Neural cell (in vitro differentiated cells): ENCODE measurements around the gene CNNM3. TPM values are rescaled to one million over a fixed set of nuclear protein-coding genes. Genes with fewer than 3 reads are reported as not detected.

Source experiments
- H2AFZ ChIP-seq: fragments of 200-600, 300-800 bp; sonication (generic), shearing (Covaris generic); 2 replicates; pipeline ENCODE4 v1.6.0; 2014; ENCODE audit warnings: low read depth, mild to moderate bottlenecking, antibody characterized with exemption, low read length, moderate library complexity
- H3F3A ChIP-seq: fragments of 200-600 bp; shearing (Covaris generic); 2 replicates; pipeline ENCODE4 v1.6.1; 2016; ENCODE audit warnings: mild to moderate bottlenecking, moderate library complexity, mixed read lengths, antibody characterized with exemption, low read length; ENCODE audit not compliant: insufficient read depth, poor library complexity, severe bottlenecking
- H3K27ac ChIP-seq: fragments of 200-600, 300-800 bp; sonication (generic), shearing (Covaris generic); 2 replicates; pipeline ENCODE4 v1.5.1; 2014; ENCODE audit warnings: mild to moderate bottlenecking, low read length, moderate library complexity
- H3K27me3 ChIP-seq: fragments of 300-800, 200-600 bp; sonication (generic), shearing (Covaris generic); 2 replicates; pipeline ENCODE4 v1.6.0; 2014; ENCODE audit warnings: mild to moderate bottlenecking, low read depth, low read length, moderate library complexity; ENCODE audit not compliant: insufficient read depth
- H3K36me3 ChIP-seq: fragments of 300-800, 200-600 bp; sonication (generic), shearing (Covaris generic); 2 replicates; pipeline ENCODE4 v1.5.1; 2014; ENCODE audit warnings: mild to moderate bottlenecking, antibody characterized with exemption, low read length, moderate library complexity; ENCODE audit not compliant: insufficient read depth
- H3K4me2 ChIP-seq: fragments of 300-800, 200-600 bp; sonication (generic), shearing (Covaris generic); 2 replicates; pipeline ENCODE4 v1.6.0; 2014; ENCODE audit warnings: mild to moderate bottlenecking, low read length
- H3K4me3 ChIP-seq: fragments of 300-800, 200-600 bp; sonication (generic), shearing (Covaris generic); 2 replicates; pipeline ENCODE4 v1.5.1; 2014; ENCODE audit warnings: mild to moderate bottlenecking, low read length, moderate library complexity
- H3K79me2 ChIP-seq: fragments of 200-600 bp; shearing (Covaris generic); replicated peaks from 2 replicates; pipeline ENCODE4 v1.6.0; 2014; ENCODE audit warnings: mild to moderate bottlenecking, low read length, moderate library complexity; ENCODE audit not compliant: insufficient read depth
- H3K9ac ChIP-seq: fragments of 300-800, 200-600 bp; sonication (generic), shearing (Covaris generic); 2 replicates; pipeline ENCODE4 v1.6.1; 2016; ENCODE audit warnings: mild to moderate bottlenecking, low read length, mixed read lengths
- H3K9me2 ChIP-seq: fragments of 200-600 bp; shearing (Covaris generic); 2 replicates; pipeline ENCODE4 v1.6.1; 2016; ENCODE audit warnings: mild to moderate bottlenecking, low read length, mixed read lengths; ENCODE audit not compliant: insufficient read depth
- H3K9me3 ChIP-seq: fragments of 200-600, 300-800 bp; sonication (generic), shearing (Covaris generic); 2 replicates; pipeline ENCODE4 v1.6.1; 2016; ENCODE audit warnings: mild to moderate bottlenecking, mixed run types, low read length, moderate library complexity, mixed read lengths
- H4K20me1 ChIP-seq: fragments of 200-600 bp; shearing (Covaris generic); 2 replicates; pipeline ENCODE4 v1.6.1; 2016; ENCODE audit warnings: mild to moderate bottlenecking, mixed run types; ENCODE audit not compliant: insufficient read depth
- EP300 ChIP-seq: fragments of 450-650 bp; conservative IDR thresholded peaks from 2 replicates; pipeline ENCODE4 v1.6.1; 2014; ENCODE audit warnings: antibody characterized with exemption, mild to moderate bottlenecking, moderate library complexity; ENCODE audit not compliant: poor library complexity, severe bottlenecking
- EZH2 ChIP-seq: fragments of 200-600, 300-800 bp; shearing (Covaris generic), sonication (generic); IDR thresholded peaks from 2 replicates; pipeline ENCODE4 v1.6.1; 2014; ENCODE audit warnings: antibody characterized with exemption, low read length, borderline replicate concordance, mild to moderate bottlenecking; ENCODE audit not compliant: insufficient read depth, poor library complexity, severe bottlenecking
- MXI1 ChIP-seq: fragments of 450-650 bp; conservative IDR thresholded peaks from 2 replicates; pipeline ENCODE4 v1.6.1; 2014; ENCODE audit warnings: antibody characterized with exemption, mild to moderate bottlenecking; ENCODE audit not compliant: poor library complexity, severe bottlenecking
- POLR2AphosphoS5 ChIP-seq: IDR thresholded peaks from 2 replicates; pipeline ENCODE4 v1.6.1; 2012
- RAD21 ChIP-seq: fragments of 450-650 bp; conservative IDR thresholded peaks from 2 replicates; pipeline ENCODE4 v1.6.1; 2014; ENCODE audit warnings: antibody characterized with exemption, mild to moderate bottlenecking, moderate library complexity
- SMC3 ChIP-seq: fragments of 450-650 bp; conservative IDR thresholded peaks from 2 replicates; pipeline ENCODE4 v1.6.1; 2014; ENCODE audit warnings: antibody characterized with exemption, mild to moderate bottlenecking, moderate library complexity; ENCODE audit not compliant: poor library complexity
- TAF1 ChIP-seq: IDR thresholded peaks from 2 replicates; pipeline ENCODE4 v1.6.1; 2012; ENCODE audit warnings: low read depth
- polyA plus RNA-seq: library from polyadenylated mRNA; depleted of rRNA; stranded (reverse); fragments of >200 nt; gene quantifications from 2 replicates; pipeline ENCODE4 v1.2.3, GENCODE V29; 2014
- TF ChIP-seq, protein P1 (sequence below): fragments of 450-650 bp; IDR thresholded peaks from 2 replicates; pipeline ENCODE4 v1.5.1; 2014; ENCODE audit warnings: antibody characterized with exemption, mild to moderate bottlenecking, moderate library complexity; ENCODE audit not compliant: poor library complexity, severe bottlenecking
- TF ChIP-seq, protein P2 (sequence below): IDR thresholded peaks from 2 replicates; pipeline ENCODE4 v1.6.1; 2012; ENCODE audit warnings: borderline replicate concordance

The CNNM3 gene
- polyA plus RNA-seq, 1 donor from 2014 or later, result 9.6 TPM

DNA sequence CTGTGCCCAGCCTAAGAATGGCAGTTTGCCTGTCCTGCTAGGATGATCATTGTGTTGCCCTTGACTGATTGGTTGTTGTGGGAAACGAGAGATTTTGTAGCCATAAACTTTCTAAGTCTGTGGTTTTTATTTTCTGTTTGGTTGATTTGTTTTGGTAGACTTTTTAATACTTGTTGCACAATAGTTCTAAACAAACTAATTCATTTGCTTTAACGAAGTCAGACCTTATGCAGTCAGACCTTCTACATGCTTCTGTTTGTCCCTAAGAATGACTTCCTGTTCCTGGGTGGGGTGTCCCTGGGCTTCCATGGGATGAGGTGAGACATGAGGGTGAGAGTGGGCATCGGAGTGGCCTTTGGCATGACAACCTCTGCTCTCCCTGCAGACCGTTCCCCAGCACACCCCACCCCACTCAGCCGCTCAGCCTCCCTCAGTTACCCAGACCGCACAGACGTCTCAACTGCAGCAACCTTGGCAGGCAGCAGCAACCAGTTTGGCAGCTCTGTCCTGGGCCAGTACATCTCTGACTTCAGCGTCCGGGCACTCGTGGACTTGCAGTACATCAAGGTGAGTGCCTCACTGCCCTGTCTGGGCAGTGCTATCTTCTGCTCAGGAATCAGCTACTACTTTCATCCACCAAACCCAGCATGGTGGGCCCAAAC is 7.8 kb upstream of the CNNM3 start:
- no peak overlapping the region for H3K27ac ChIP-seq

DNA sequence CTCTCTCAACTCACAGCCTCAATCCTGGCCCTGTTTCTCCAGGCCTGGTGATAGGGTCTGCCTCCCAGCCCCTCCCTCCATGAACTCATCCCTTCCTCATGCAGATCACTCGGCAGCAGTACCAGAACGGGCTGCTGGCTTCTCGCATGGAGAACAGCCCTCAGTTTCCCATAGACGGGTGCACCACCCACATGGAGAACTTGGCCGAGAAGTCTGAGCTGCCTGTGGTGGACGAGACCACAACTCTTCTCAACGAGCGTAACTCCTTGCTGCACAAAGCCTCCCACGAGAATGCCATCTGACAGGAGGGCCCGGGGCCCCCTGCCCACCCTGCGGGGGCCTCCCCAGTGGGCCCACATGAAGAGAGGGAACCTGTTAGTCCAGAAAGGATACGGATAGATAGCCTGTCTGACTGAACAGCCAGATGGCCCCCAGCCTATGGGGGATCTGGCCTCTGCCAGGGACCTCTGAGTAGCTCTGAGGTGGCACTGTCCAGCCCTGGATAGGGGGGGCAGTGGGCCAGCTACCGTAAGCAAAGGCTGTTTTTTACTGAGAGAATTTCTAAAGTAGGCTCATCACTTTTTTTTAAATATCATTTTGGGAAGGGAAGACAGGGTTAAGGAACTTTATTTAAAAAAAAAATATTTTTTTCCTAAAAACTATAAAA is 6.7 kb upstream of the CNNM3 start:
- Histone ChIP-seq H3K4me3 (no peak overlapping the region), H3K4me2 (no peak overlapping the region), H3K9ac (no peak overlapping the region), H3K9me2 (no peaks in the 10 kb centered on the region), H3K27ac (no peak overlapping the region), H4K20me1 (no peaks in the 10 kb centered on the region), H3K27me3 (no peaks in the 10 kb centered on the region), H3K9me3 (no peaks in the 10 kb centered on the region), H3K36me3 (no peaks in the 10 kb centered on the region), H2AFZ (no peak overlapping the region), H3F3A (no peaks in the 10 kb centered on the region), H3K79me2 (no peaks in the 10 kb centered on the region)
- no peak for TF ChIP-seq MXI1
- no peak for TF ChIP-seq EZH2
- no peak for TF ChIP-seq POLR2AphosphoS5
- TF ChIP-seq SMC3, result no peak
- TF ChIP-seq, protein P1, sequence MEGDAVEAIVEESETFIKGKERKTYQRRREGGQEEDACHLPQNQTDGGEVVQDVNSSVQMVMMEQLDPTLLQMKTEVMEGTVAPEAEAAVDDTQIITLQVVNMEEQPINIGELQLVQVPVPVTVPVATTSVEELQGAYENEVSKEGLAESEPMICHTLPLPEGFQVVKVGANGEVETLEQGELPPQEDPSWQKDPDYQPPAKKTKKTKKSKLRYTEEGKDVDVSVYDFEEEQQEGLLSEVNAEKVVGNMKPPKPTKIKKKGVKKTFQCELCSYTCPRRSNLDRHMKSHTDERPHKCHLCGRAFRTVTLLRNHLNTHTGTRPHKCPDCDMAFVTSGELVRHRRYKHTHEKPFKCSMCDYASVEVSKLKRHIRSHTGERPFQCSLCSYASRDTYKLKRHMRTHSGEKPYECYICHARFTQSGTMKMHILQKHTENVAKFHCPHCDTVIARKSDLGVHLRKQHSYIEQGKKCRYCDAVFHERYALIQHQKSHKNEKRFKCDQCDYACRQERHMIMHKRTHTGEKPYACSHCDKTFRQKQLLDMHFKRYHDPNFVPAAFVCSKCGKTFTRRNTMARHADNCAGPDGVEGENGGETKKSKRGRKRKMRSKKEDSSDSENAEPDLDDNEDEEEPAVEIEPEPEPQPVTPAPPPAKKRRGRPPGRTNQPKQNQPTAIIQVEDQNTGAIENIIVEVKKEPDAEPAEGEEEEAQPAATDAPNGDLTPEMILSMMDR, result no peak
- no peak for TF ChIP-seq TAF1
- TF ChIP-seq, protein P2, sequence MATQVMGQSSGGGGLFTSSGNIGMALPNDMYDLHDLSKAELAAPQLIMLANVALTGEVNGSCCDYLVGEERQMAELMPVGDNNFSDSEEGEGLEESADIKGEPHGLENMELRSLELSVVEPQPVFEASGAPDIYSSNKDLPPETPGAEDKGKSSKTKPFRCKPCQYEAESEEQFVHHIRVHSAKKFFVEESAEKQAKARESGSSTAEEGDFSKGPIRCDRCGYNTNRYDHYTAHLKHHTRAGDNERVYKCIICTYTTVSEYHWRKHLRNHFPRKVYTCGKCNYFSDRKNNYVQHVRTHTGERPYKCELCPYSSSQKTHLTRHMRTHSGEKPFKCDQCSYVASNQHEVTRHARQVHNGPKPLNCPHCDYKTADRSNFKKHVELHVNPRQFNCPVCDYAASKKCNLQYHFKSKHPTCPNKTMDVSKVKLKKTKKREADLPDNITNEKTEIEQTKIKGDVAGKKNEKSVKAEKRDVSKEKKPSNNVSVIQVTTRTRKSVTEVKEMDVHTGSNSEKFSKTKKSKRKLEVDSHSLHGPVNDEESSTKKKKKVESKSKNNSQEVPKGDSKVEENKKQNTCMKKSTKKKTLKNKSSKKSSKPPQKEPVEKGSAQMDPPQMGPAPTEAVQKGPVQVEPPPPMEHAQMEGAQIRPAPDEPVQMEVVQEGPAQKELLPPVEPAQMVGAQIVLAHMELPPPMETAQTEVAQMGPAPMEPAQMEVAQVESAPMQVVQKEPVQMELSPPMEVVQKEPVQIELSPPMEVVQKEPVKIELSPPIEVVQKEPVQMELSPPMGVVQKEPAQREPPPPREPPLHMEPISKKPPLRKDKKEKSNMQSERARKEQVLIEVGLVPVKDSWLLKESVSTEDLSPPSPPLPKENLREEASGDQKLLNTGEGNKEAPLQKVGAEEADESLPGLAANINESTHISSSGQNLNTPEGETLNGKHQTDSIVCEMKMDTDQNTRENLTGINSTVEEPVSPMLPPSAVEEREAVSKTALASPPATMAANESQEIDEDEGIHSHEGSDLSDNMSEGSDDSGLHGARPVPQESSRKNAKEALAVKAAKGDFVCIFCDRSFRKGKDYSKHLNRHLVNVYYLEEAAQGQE, result no peak
- TF ChIP-seq RAD21, result no peak
- TF ChIP-seq EP300, result no peak

More for the DNA sequence above, 7.8 kb upstream of the CNNM3 start:
- Histone ChIP-seq H3K79me2 (no peaks in the 10 kb centered on the region), H3K36me3 (no peaks in the 10 kb centered on the region), H3K4me3 (no peak overlapping the region), H2AFZ (no peak overlapping the region), H3K27me3 (no peaks in the 10 kb centered on the region), H3K9ac (no peak overlapping the region), H3K9me3 (no peaks in the 10 kb centered on the region), H3F3A (no peaks in the 10 kb centered on the region), H4K20me1 (no peaks in the 10 kb centered on the region), H3K9me2 (no peaks in the 10 kb centered on the region), H3K4me2 (no peak overlapping the region)
- TF ChIP-seq EZH2 (no peak), EP300 (no peak), TAF1 (no peak), MXI1 (no peak), SMC3 (no peak)
- TF ChIP-seq, protein P1, result no peak
- TF ChIP-seq, protein P2, result no peak
